Measurements from ENCODE around the gene DNAJB12. TPM values are rescaled to one million over a fixed set of nuclear protein-coding genes. Genes with fewer than 3 reads are reported as not detected.
"Not testable (repeated sequence)": the region's sequence is repeated elsewhere in the genome, so short reads cannot be mapped to it uniquely, and the experiment has no call there.

Gene DNAJB12
- total RNA-seq (2014; rRNA removed) (25.7 and 30.9 TPM in 2 replicates), Bru-seq, nascent RNA (percentile 72 among the genes with signal in this experiment), BruChase-seq, experiment 1, labeled RNA remaining after a 6-hour chase (percentile 77 among the genes with signal in this experiment), BruChase-seq, experiment 2, labeled RNA remaining after a 2-hour chase (percentile 76 among the genes with signal in this experiment)
- long read RNA-seq, full-length matches to known transcripts: 51 of 100 reads
- long read RNA-seq, partial matches to known transcripts: 7 of 100 reads
- long read RNA-seq, other reads (novel, unspliced or antisense): 42 of 100 reads

DNA sequence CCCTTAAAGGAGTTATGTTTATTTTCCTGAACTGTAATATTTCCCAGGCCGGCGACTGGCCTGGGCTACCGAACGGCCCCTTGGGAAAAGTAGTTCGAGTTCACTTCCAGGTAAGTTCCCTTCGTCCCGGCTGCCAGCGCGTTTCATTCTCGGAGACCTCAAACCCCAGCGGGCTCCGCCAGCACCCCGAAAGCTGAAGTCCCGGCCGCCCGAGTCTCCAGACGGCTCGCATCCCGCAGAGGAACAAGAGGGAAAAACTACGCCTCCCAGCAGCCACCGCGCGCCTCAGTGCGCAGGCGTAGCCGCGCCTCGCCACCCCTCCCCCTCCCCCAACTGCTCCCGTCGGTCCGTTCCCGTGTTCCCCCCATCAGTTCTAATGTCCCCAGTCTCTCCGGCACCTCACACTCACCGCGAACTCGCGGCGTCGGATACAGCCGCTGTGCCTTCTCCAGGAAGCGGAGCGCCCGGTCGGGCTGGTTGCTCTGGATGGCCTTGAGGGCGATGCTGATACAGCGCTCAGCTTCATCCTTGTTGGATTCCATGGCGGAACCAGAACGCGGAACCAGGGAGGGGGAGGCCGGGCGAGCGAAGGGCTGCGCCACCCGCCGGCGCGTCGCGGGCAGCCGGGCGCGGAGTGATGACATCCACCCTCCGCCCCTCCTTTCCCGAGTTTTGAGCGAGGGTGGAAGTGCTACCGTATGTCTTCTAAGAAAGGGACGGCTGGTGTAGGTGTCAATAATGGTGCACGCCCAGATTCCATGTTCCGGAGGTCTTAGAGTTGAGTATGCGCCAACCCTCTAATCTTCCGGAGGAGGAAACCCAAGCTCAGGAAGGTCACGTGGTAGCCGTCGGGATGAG is at the start of gene DNAJB12:
Gene DNAJB12 (minus strand): TSS at position 564 of the 858 bp plus-strand sequence. CDS start 22 bp downstream, at position 542.
- H3K4me2 ChIP-seq (ENCODE audit: low read length): peak within 1 kb of the TSS; percentile 90
- TF ChIP-seq EZH2phosphoT487 (IDR thresholded peaks at IDR 0.05; ENCODE audit: borderline replicate concordance, low read length): no peak
- no TSS peak for BruUV-seq (replicated peaks)
- H4K20me1 ChIP-seq (ENCODE audit: low read length): no peaks in the 10 kb centered on the region
- intact Hi-C loops (cut with micrococcal nuclease): no loop called here
- H3K4me3 ChIP-seq (ENCODE audit: low read length): peak within 1 kb of the TSS; percentile 86
- H3K9ac ChIP-seq (ENCODE audit: low read length): peak within 1 kb of the TSS; percentile 93
- DNase-seq: peak; percentile 89
- ChIA-PET CTCF (no interaction called here), POLR2A (ENCODE audit: unreplicated experiment) (no interaction called here)
- no peaks in the 10 kb centered on the region for H3K27me3 ChIP-seq (ENCODE audit: low read length)
- peak within 1 kb of the TSS; percentile 85 for H2AFZ ChIP-seq (ENCODE audit: low read length)
- peak; percentile 77 for ATAC-seq
- no peaks in the 10 kb centered on the region for H3K9me2 ChIP-seq (replicated peaks; ENCODE audit: low read length)
- H3K27ac ChIP-seq (ENCODE audit: low read length): peak within 1 kb of the TSS; percentile 84
- no peaks in the 10 kb centered on the region for H3K9me3 ChIP-seq (ENCODE audit: low read length)
- no peaks in the 10 kb centered on the region for H3K36me3 ChIP-seq (ENCODE audit: low read depth, low read length)
- H3K79me2 ChIP-seq (ENCODE audit: low read length): peaks cover 37% of the 10 kb centered on the region
- H3K4me1 ChIP-seq (ENCODE audit: insufficient read depth, low read length): peaks cover 9% of the 10 kb centered on the region
- H3F3A ChIP-seq (ENCODE audit: low read length, unreplicated experiment): no peaks in the 10 kb centered on the region

- POLR2A ChIA-PET (ENCODE audit: unreplicated experiment); H3K27ac ChIP-seq (ENCODE audit: low read length); BruUV-seq (replicated peaks); H3K4me1 ChIP-seq (ENCODE audit: insufficient read depth, low read length); H3K4me3 ChIP-seq (ENCODE audit: low read length); H3K79me2 ChIP-seq (ENCODE audit: low read length); CTCF ChIA-PET; H3K36me3 ChIP-seq (ENCODE audit: low read depth, low read length); DNase-seq; H4K20me1 ChIP-seq (ENCODE audit: low read length); H3F3A ChIP-seq (ENCODE audit: low read length, unreplicated experiment); H3K9ac ChIP-seq (ENCODE audit: low read length); H2AFZ ChIP-seq (ENCODE audit: low read length); H3K4me2 ChIP-seq (ENCODE audit: low read length); intact Hi-C loops (cut with micrococcal nuclease); H3K27me3 ChIP-seq (ENCODE audit: low read length); ATAC-seq; H3K9me2 ChIP-seq (replicated peaks; ENCODE audit: low read length); H3K9me3 ChIP-seq (ENCODE audit: low read length): not testable (repeated sequence)
Measured at GRCh38 chr10:72395581-72395980, 40.9 kb upstream of the DNAJB12 start.

DNA sequence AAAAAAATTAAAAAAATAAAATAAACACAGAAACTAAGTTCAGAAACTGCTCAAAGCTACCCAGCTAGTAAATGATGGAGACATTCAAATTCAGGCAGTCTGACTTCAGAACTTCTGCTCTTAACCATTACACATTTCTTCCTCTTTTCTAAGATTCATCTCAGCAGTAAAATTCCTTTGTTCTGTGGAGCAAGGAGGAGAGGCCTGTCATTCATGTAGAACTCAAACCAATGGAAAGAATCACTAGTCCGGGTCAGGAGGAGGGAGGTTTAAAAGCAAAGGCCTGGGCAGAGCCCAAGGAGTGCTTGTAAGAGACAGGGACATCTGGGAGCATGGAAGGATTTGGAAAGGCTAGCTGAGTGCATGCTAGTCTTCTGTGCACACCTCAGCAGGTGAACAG is 37.9 kb upstream of the DNAJB12 start:
- Histone ChIP-seq H4K20me1 (ENCODE audit: low read length) (no peaks in the 10 kb centered on the region), H3K79me2 (ENCODE audit: low read length) (no peaks in the 10 kb centered on the region), H3F3A (ENCODE audit: low read length, unreplicated experiment) (no peaks in the 10 kb centered on the region), H3K4me3 (ENCODE audit: low read length) (no peak overlapping the region), H3K4me2 (ENCODE audit: low read length) (no peak overlapping the region), H2AFZ (ENCODE audit: low read length) (no peak overlapping the region), H3K4me1 (ENCODE audit: insufficient read depth, low read length) (no peaks in the 10 kb centered on the region), H3K9me2 (replicated peaks; ENCODE audit: low read length) (no peaks in the 10 kb centered on the region), H3K27ac (ENCODE audit: low read length) (no peak overlapping the region), H3K9ac (ENCODE audit: low read length) (no peak overlapping the region), H3K36me3 (ENCODE audit: low read depth, low read length) (no peaks in the 10 kb centered on the region), H3K27me3 (ENCODE audit: low read length) (no peaks in the 10 kb centered on the region), H3K9me3 (ENCODE audit: low read length) (no peaks in the 10 kb centered on the region)
- DNase-seq: no peak
- no TSS peak for BruUV-seq (replicated peaks)
- no peak for ATAC-seq
- POLR2A ChIA-PET (ENCODE audit: unreplicated experiment): no interaction called here
- intact Hi-C loops (cut with micrococcal nuclease): no loop called here
- no peak for TF ChIP-seq EZH2 (IDR thresholded peaks at IDR 0.05; ENCODE audit: low read length, unreplicated experiment)
- TF ChIP-seq, protein P1, sequence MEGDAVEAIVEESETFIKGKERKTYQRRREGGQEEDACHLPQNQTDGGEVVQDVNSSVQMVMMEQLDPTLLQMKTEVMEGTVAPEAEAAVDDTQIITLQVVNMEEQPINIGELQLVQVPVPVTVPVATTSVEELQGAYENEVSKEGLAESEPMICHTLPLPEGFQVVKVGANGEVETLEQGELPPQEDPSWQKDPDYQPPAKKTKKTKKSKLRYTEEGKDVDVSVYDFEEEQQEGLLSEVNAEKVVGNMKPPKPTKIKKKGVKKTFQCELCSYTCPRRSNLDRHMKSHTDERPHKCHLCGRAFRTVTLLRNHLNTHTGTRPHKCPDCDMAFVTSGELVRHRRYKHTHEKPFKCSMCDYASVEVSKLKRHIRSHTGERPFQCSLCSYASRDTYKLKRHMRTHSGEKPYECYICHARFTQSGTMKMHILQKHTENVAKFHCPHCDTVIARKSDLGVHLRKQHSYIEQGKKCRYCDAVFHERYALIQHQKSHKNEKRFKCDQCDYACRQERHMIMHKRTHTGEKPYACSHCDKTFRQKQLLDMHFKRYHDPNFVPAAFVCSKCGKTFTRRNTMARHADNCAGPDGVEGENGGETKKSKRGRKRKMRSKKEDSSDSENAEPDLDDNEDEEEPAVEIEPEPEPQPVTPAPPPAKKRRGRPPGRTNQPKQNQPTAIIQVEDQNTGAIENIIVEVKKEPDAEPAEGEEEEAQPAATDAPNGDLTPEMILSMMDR (conservative IDR thresholded peaks at IDR 0.05; ENCODE audit: low read depth, low read length): no peak
- TF ChIP-seq EZH2phosphoT487 (IDR thresholded peaks at IDR 0.05; ENCODE audit: borderline replicate concordance, low read length): no peak
- CTCF ChIA-PET: no interaction called here
